ENCODE data around the gene CNTROB.

The CNTROB gene

GRCh38 chr17:7910711-7911110 is 21.3 kb upstream of the CNTROB start:
- 89 to 98% methylated on average over 12 of the region's 13 CpGs for WGBS, 2 experiments (ENCODE audit: insufficient coverage in 2 of 2)
- Histone ChIP-seq H3K4me1 (ENCODE audit: control insufficient read depth, insufficient read depth, low read length, poor library complexity, severe bottlenecking) (peaks cover 5% of the 10 kb centered on the region), H3K4me3 (ENCODE audit: extremely low read depth, insufficient read depth, low read length, poor library complexity, severe bottlenecking) (no peak overlapping the region)

GRCh38 chr17:7911116-7911515 is 20.9 kb upstream of the CNTROB start:
- Histone ChIP-seq H3K4me1 (ENCODE audit: control insufficient read depth, insufficient read depth, low read length, poor library complexity, severe bottlenecking) (peaks cover 7% of the 10 kb centered on the region), H3K27ac (ENCODE audit: low read depth, low read length, severe bottlenecking) (no peak overlapping the region), H3K9me3 (ENCODE audit: control insufficient read depth, low read length) (no peaks in the 10 kb centered on the region), H3K4me3 (ENCODE audit: extremely low read depth, insufficient read depth, low read length, poor library complexity, severe bottlenecking) (no peak overlapping the region), H3K36me3 (ENCODE audit: control insufficient read depth, insufficient read depth, low read length) (peaks cover 59% of the 10 kb centered on the region)
- WGBS, 2 experiments (ENCODE audit: insufficient coverage in 2 of 2): 91 to 100% methylated on average over 5 of the region's 9 CpGs

More at GRCh38 chr17:7910711-7911110, 21.3 kb upstream of the CNTROB start:
- no peak overlapping the region for H3K27ac ChIP-seq (ENCODE audit: low read depth, low read length, severe bottlenecking)
- peaks cover 63% of the 10 kb centered on the region for H3K36me3 ChIP-seq (ENCODE audit: control insufficient read depth, insufficient read depth, low read length)
- no peaks in the 10 kb centered on the region for H3K9me3 ChIP-seq (ENCODE audit: control insufficient read depth, low read length)

- Histone ChIP-seq H3K27ac (ENCODE audit: low read depth, low read length, severe bottlenecking) (no peak overlapping the region), H3K36me3 (ENCODE audit: control insufficient read depth, insufficient read depth, low read length) (peaks cover 40% of the 10 kb centered on the region), H3K4me3 (ENCODE audit: extremely low read depth, insufficient read depth, low read length, poor library complexity, severe bottlenecking) (no peak overlapping the region), H3K9me3 (ENCODE audit: control insufficient read depth, low read length) (no peaks in the 10 kb centered on the region), H3K4me1 (ENCODE audit: control insufficient read depth, insufficient read depth, low read length, poor library complexity, severe bottlenecking) (peaks cover 13% of the 10 kb centered on the region)
- 61 to 63% methylated on average over 2 of the region's 3 CpGs for WGBS, 2 experiments (ENCODE audit: insufficient coverage in 2 of 2)
These were observed 19.0 kb upstream of the CNTROB start for GRCh38 chr17:7912927-7913524.

- Histone ChIP-seq H3K36me3 (ENCODE audit: control insufficient read depth, insufficient read depth, low read length) (peaks cover 19% of the 10 kb centered on the region), H3K9me3 (ENCODE audit: control insufficient read depth, low read length) (no peaks in the 10 kb centered on the region), H3K4me1 (ENCODE audit: control insufficient read depth, insufficient read depth, low read length, poor library complexity, severe bottlenecking) (peaks cover 13% of the 10 kb centered on the region), H3K4me3 (ENCODE audit: extremely low read depth, insufficient read depth, low read length, poor library complexity, severe bottlenecking) (peak overlapping the region; percentile 52), H3K27ac (ENCODE audit: low read depth, low read length, severe bottlenecking) (peak overlapping the region; percentile 84)
- WGBS, 2 experiments (ENCODE audit: insufficient coverage in 2 of 2): 11 to 26% methylated on average over 5 to 10 of the region's 15 CpGs
These were observed 16.8 kb upstream of the CNTROB start for GRCh38 chr17:7915179-7915610.

- peaks cover 13% of the 10 kb centered on the region for H3K36me3 ChIP-seq (ENCODE audit: control insufficient read depth, insufficient read depth, low read length)
- peak within 1 kb of the TSS; percentile 52 for H3K4me3 ChIP-seq (ENCODE audit: extremely low read depth, insufficient read depth, low read length, poor library complexity, severe bottlenecking)
- H3K4me1 ChIP-seq (ENCODE audit: control insufficient read depth, insufficient read depth, low read length, poor library complexity, severe bottlenecking): peaks cover 13% of the 10 kb centered on the region
- 1% methylated on average over 90 to 95 of the region's 100 CpGs for WGBS, 2 experiments (ENCODE audit: insufficient coverage in 2 of 2)
- H3K9me3 ChIP-seq (ENCODE audit: control insufficient read depth, low read length): no peaks in the 10 kb centered on the region
- H3K27ac ChIP-seq (ENCODE audit: low read depth, low read length, severe bottlenecking): peak within 1 kb of the TSS; percentile 84
These were observed 16.2 kb upstream of the CNTROB start, which contains the start of gene RNF227 for GRCh38 chr17:7915611-7916384. TSS of gene RNF227 (minus strand) at chr17:7916289. CDS start at chr17:7916195, 94 bp downstream.

- 58 to 59% methylated on average over 12 to 15 of the region's 15 CpGs for WGBS, 2 experiments (ENCODE audit: insufficient coverage in 2 of 2)
These were observed 15.7 kb upstream of the CNTROB start for GRCh38 chr17:7916385-7916682.

GRCh38 chr17:7916808-7917207 is 15.2 kb upstream of the CNTROB start:
- H3K9me3 ChIP-seq (ENCODE audit: control insufficient read depth, low read length): no peaks in the 10 kb centered on the region

More at GRCh38 chr17:7916385-7916682, 15.7 kb upstream of the CNTROB start:
- Histone ChIP-seq H3K4me3 (ENCODE audit: extremely low read depth, insufficient read depth, low read length, poor library complexity, severe bottlenecking) (peak overlapping the region; percentile 52), H3K9me3 (ENCODE audit: control insufficient read depth, low read length) (no peaks in the 10 kb centered on the region), H3K27ac (ENCODE audit: low read depth, low read length, severe bottlenecking) (peak overlapping the region; percentile 66), H3K36me3 (ENCODE audit: control insufficient read depth, insufficient read depth, low read length) (peaks cover 10% of the 10 kb centered on the region), H3K4me1 (ENCODE audit: control insufficient read depth, insufficient read depth, low read length, poor library complexity, severe bottlenecking) (peaks cover 13% of the 10 kb centered on the region)

GRCh38 chr17:7922269-7922844 is 9.6 kb upstream of the CNTROB start:
- 61 to 63% methylated on average over 11 to 16 of the region's 16 CpGs for WGBS, 2 experiments (ENCODE audit: insufficient coverage in 2 of 2)
- Histone ChIP-seq H3K36me3 (ENCODE audit: control insufficient read depth, insufficient read depth, low read length) (no peaks in the 10 kb centered on the region), H3K9me3 (ENCODE audit: control insufficient read depth, low read length) (no peaks in the 10 kb centered on the region), H3K4me3 (ENCODE audit: extremely low read depth, insufficient read depth, low read length, poor library complexity, severe bottlenecking) (peak overlapping the region; percentile 22), H3K4me1 (ENCODE audit: control insufficient read depth, insufficient read depth, low read length, poor library complexity, severe bottlenecking) (peaks cover 7% of the 10 kb centered on the region), H3K27ac (ENCODE audit: low read depth, low read length, severe bottlenecking) (no peak overlapping the region)

More at GRCh38 chr17:7916808-7917207, 15.2 kb upstream of the CNTROB start:
- Histone ChIP-seq H3K4me3 (ENCODE audit: extremely low read depth, insufficient read depth, low read length, poor library complexity, severe bottlenecking) (peak overlapping the region; percentile 52), H3K4me1 (ENCODE audit: control insufficient read depth, insufficient read depth, low read length, poor library complexity, severe bottlenecking) (peaks cover 13% of the 10 kb centered on the region), H3K36me3 (ENCODE audit: control insufficient read depth, insufficient read depth, low read length) (peaks cover 5% of the 10 kb centered on the region), H3K27ac (ENCODE audit: low read depth, low read length, severe bottlenecking) (peak overlapping the region; percentile 66)
- WGBS, 2 experiments (ENCODE audit: insufficient coverage in 2 of 2): 78 to 82% methylated on average over 2 of the region's 2 CpGs

GRCh38 chr17:7922845-7923628 is 9.0 kb upstream of the CNTROB start:
- Histone ChIP-seq H3K4me3 (ENCODE audit: extremely low read depth, insufficient read depth, low read length, poor library complexity, severe bottlenecking) (peak overlapping the region; percentile 22), H3K9me3 (ENCODE audit: control insufficient read depth, low read length) (no peaks in the 10 kb centered on the region), H3K27ac (ENCODE audit: low read depth, low read length, severe bottlenecking) (no peak overlapping the region), H3K4me1 (ENCODE audit: control insufficient read depth, insufficient read depth, low read length, poor library complexity, severe bottlenecking) (peaks cover 7% of the 10 kb centered on the region), H3K36me3 (ENCODE audit: control insufficient read depth, insufficient read depth, low read length) (no peaks in the 10 kb centered on the region)
- 34% methylated on average over 39 of the region's 45 CpGs for WGBS, 2 experiments (ENCODE audit: insufficient coverage in 2 of 2)

- 83 to 100% methylated on average over 3 of the region's 3 CpGs for WGBS, 2 experiments (ENCODE audit: insufficient coverage in 2 of 2)
These were observed 4.4 kb upstream of the CNTROB start for GRCh38 chr17:7927596-7927995.

More at GRCh38 chr17:7927596-7927995, 4.4 kb upstream of the CNTROB start:
- no peak overlapping the region for H3K4me3 ChIP-seq (ENCODE audit: extremely low read depth, insufficient read depth, low read length, poor library complexity, severe bottlenecking)
- H3K36me3 ChIP-seq (ENCODE audit: control insufficient read depth, insufficient read depth, low read length): peaks cover 5% of the 10 kb centered on the region
- no peaks in the 10 kb centered on the region for H3K9me3 ChIP-seq (ENCODE audit: control insufficient read depth, low read length)
- peaks cover 4% of the 10 kb centered on the region for H3K4me1 ChIP-seq (ENCODE audit: control insufficient read depth, insufficient read depth, low read length, poor library complexity, severe bottlenecking)
- no peak overlapping the region for H3K27ac ChIP-seq (ENCODE audit: low read depth, low read length, severe bottlenecking)

Measured in mesodermal cell (in vitro differentiated cells).